Measurements from ENCODE around the gene TRAFD1. TPM values are rescaled to one million over a fixed set of nuclear protein-coding genes. Genes with fewer than 3 reads are reported as not detected.

The TRAFD1 gene
- total and polyA plus RNA-seq, 2 of the 13 experiments (the other 11 are each of a cell fraction or from before 2014, with no cell fraction given): 9.5 to 20.9 TPM

DNA sequence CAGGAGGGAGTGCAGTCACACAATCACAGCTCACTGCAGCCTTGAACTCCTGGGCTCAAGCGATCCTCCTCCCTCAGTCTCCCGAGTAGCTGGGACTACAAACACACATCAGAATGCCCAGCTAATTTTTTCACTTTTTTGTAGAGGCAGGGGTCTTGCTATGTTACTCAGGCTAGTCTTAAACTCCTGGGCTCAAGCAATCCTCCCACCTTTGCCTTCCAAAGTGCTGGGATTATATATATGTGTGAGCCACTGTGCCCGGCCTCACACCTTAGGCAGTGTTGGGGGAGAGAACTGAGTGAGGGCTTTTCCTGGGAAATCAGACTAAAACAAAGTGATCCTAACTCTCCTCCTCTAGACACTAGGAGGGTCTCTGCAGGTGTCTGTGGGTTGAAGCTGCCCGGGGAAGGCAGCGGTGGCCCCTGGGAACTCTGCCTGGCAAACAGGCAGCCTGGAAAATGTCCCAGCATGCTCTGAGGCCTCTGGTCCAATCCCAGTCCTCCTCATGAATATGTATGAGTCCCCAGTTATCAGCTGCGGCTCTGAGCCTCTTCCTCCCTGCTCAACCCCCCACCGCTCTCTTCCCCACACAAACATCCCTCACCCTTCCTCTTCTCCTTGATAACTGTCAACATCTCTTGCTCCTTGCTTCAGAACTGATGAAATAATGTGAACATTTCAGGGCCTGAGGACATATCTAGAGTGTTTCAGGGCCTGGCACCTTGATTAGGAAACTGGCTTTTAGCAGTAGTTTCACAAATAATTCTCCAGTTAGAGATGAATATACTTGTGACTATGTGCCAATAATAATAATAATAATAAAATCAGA, 8.9 kb upstream of the TRAFD1 start (continued):
- TF ChIP-seq, protein P1, sequence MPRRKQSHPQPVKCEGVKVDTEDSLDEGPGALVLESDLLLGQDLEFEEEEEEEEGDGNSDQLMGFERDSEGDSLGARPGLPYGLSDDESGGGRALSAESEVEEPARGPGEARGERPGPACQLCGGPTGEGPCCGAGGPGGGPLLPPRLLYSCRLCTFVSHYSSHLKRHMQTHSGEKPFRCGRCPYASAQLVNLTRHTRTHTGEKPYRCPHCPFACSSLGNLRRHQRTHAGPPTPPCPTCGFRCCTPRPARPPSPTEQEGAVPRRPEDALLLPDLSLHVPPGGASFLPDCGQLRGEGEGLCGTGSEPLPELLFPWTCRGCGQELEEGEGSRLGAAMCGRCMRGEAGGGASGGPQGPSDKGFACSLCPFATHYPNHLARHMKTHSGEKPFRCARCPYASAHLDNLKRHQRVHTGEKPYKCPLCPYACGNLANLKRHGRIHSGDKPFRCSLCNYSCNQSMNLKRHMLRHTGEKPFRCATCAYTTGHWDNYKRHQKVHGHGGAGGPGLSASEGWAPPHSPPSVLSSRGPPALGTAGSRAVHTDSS (CRISPR knock-in tag; conservative IDR thresholded peaks at IDR 0.05): no peak
- TF ChIP-seq ZNF34 (CRISPR knock-in tag; IDR thresholded peaks at IDR 0.05; ENCODE audit: borderline replicate concordance) (no peak), ZSCAN21 (CRISPR knock-in tag; IDR thresholded peaks at IDR 0.05; ENCODE audit: borderline replicate concordance) (no peak), ZNF607 (CRISPR knock-in tag; IDR thresholded peaks at IDR 0.05; ENCODE audit: borderline replicate concordance) (peak; percentile 19; the same call in 1 of the 2 replicates), JDP2 (CRISPR knock-in tag; IDR thresholded peaks at IDR 0.05; ENCODE audit: borderline replicate concordance) (no peak), SRY (CRISPR knock-in tag; IDR thresholded peaks at IDR 0.05) (no peak), MYNN (CRISPR knock-in tag; IDR thresholded peaks at IDR 0.05; ENCODE audit: low read depth) (no peak), ZNF451 (CRISPR knock-in tag; IDR thresholded peaks at IDR 0.05) (peak; percentile 25; the same call in 1 of the 2 replicates), SMAD9 (CRISPR knock-in tag; IDR thresholded peaks at IDR 0.05) (no peak), ATF6 (CRISPR knock-in tag; conservative IDR thresholded peaks at IDR 0.05) (no peak), AHDC1 (CRISPR knock-in tag; IDR thresholded peaks at IDR 0.05; ENCODE audit: borderline replicate concordance) (no peak), KMT2A (CRISPR knock-in tag; IDR thresholded peaks at IDR 0.05) (0 out of 2 replicates have a peak, but pooled peaks have one; percentile 31)
- TF ChIP-seq, protein P2, sequence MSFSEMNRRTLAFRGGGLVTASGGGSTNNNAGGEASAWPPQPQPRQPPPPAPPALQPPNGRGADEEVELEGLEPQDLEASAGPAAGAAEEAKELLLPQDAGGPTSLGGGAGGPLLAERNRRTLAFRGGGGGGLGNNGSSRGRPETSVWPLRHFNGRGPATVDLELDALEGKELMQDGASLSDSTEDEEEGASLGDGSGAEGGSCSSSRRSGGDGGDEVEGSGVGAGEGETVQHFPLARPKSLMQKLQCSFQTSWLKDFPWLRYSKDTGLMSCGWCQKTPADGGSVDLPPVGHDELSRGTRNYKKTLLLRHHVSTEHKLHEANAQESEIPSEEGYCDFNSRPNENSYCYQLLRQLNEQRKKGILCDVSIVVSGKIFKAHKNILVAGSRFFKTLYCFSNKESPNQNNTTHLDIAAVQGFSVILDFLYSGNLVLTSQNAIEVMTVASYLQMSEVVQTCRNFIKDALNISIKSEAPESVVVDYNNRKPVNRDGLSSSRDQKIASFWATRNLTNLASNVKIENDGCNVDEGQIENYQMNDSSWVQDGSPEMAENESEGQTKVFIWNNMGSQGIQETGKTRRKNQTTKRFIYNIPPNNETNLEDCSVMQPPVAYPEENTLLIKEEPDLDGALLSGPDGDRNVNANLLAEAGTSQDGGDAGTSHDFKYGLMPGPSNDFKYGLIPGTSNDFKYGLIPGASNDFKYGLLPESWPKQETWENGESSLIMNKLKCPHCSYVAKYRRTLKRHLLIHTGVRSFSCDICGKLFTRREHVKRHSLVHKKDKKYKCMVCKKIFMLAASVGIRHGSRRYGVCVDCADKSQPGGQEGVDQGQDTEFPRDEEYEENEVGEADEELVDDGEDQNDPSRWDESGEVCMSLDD (CRISPR knock-in tag; IDR thresholded peaks at IDR 0.05; ENCODE audit: borderline replicate concordance): no peak
